Caco-2 (cell line): Measurements from ENCODE around the gene RHOT2. TPM values are rescaled to one million over a fixed set of nuclear protein-coding genes. Genes with fewer than 3 reads are reported as not detected.
A peak's percentile ranks its signal among the peaks of the same experiment; 100 is the strongest.

Experiments used
- BruUV-seq: library from RNA; stranded (reverse); fragments of 400-500 nt; replicated peaks from 2 replicates; lab custom pipeline; 2021; lab: Mats Ljungman, UMichigan
- CTCF ChIA-PET: fragments of 300-600 bp; sonication (Branson Sonifier 250); formaldehyde crosslinking; loops from one replicate; lab custom pipeline; 2022; ENCODE audit warnings: antibody characterized with exemption; lab: Charles Lee
- POLR2A ChIA-PET: fragments of 300-600 bp; sonication (Branson Sonifier 250); formaldehyde crosslinking; loops from one replicate; lab custom pipeline; 2022; ENCODE audit warnings: antibody characterized with exemption; lab: Charles Lee
- DNase-seq, 2 experiments: peaks; one replicate each; pipeline versions ENCODE4 v3.0.0 to v3.0.0-alpha.2; 2020 to 2022
- H3K27me3 ChIP-seq: replicated peaks from 2 replicates; pipeline ENCODE4 v1.6.0; 2011; ENCODE audit warnings: low read length; ENCODE audit not compliant: control insufficient read depth, insufficient read depth
- H3K36me3 ChIP-seq: 2 replicates; pipeline ENCODE4 v1.5.1; 2011; ENCODE audit warnings: low read length; ENCODE audit not compliant: control insufficient read depth, insufficient read depth
- H3K4me1 ChIP-seq: fragments of 250-450 bp; sonication (Bioruptor Pico); 2 replicates; pipeline ENCODE4 v1.5.1; 2020; ENCODE audit warnings: mild to moderate bottlenecking
- H3K4me3 ChIP-seq: 2 replicates; pipeline ENCODE4 v1.5.1; 2011; ENCODE audit warnings: low read depth, mild to moderate bottlenecking, control low read depth, low read length
- H3K9me3 ChIP-seq: fragments of 250-450 bp; sonication (Bioruptor Pico); 2 replicates; pipeline ENCODE4 v1.5.1; 2020; ENCODE audit warnings: mild to moderate bottlenecking, moderate library complexity
- H3K27ac Mint-ChIP-seq: one replicate; pipeline ENCODE4 v1.8.0; 2022; ENCODE audit warnings: mixed read lengths; ENCODE audit not compliant: unreplicated experiment
- H3K27me3 Mint-ChIP-seq: one replicate; pipeline ENCODE4 v1.8.0; 2022; ENCODE audit warnings: mixed read lengths; ENCODE audit not compliant: insufficient read depth, unreplicated experiment
- H3K36me3 Mint-ChIP-seq: one replicate; pipeline ENCODE4 v1.8.0; 2022; ENCODE audit warnings: mild to moderate bottlenecking, mixed read lengths; ENCODE audit not compliant: insufficient read depth, unreplicated experiment
- H3K4me1 Mint-ChIP-seq: one replicate; pipeline ENCODE4 v1.8.0; 2022; ENCODE audit warnings: low read depth, mixed read lengths; ENCODE audit not compliant: unreplicated experiment
- H3K4me3 Mint-ChIP-seq: one replicate; pipeline ENCODE4 v1.8.0; 2022; ENCODE audit warnings: mild to moderate bottlenecking, moderate library complexity, mixed read lengths; ENCODE audit not compliant: unreplicated experiment
- H3K9me3 Mint-ChIP-seq: one replicate; pipeline ENCODE4 v1.8.0; 2022; ENCODE audit warnings: mixed read lengths; ENCODE audit not compliant: unreplicated experiment
- intact Hi-C: fragments of 100-400 bp; cut with micrococcal nuclease; formaldehyde crosslinking; loops from one replicate; pipeline ENCODE4 v1.10.0; 2022; ENCODE audit not compliant: unreplicated experiment
- total RNA-seq: library from RNA; stranded (reverse); gene quantifications from 2 replicates; pipeline ENCODE4 v1.2.3, GENCODE V29; 2022
- TF ChIP-seq, protein P1 (sequence below), 2 experiments: fragments of 200-600 bp in 1 of 2; IDR thresholded peaks; 1 replicate in 1 of 2; 2 replicates in 1 of 2; pipeline versions ENCODE4 v1.5.1 to v1.8.0; 2011 to 2022; ENCODE audit warnings: antibody characterized with exemption in 1 of 2, control low read depth in 1 of 2, inconsistent platforms in 1 of 2, low read depth in 1 of 2, low read length in 1 of 2, mild to moderate bottlenecking in 1 of 2, moderate library complexity in 1 of 2; ENCODE audit not compliant: insufficient read depth in 1 of 2, severe bottlenecking in 1 of 2, unreplicated experiment in 1 of 2

The RHOT2 gene
- total RNA-seq, 1 experiment from 2014 or later = 96.7 TPM

DNA sequence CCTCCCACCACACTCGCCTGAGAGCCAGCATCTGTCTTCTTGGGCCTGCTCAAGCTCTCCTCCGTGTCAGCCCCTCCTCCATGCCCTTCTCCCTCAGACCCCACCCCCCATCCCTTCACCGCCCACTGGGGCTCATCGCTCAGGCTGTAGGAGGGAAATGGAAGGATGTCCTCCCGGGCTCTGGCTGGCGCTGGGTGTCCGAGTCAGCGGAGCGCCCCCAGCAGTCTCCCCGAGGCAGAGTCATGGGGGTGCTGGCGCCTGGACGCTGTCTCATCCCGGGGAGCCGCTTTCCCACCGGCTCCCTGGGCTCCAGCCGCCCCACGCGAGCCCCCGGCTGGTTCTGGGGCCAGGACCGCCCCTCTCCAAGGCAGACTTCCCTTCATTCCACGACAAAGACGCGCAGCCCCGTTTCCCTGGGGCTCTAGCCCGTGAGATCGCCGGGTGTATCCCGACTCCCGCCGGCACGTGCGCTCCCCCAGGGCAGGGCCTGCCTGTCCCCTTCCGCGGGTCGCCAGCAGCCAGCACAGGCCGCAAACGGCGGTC is 52.6 kb downstream of the RHOT2 start:
- Mint-ChIP-seq H3K4me3 (peak overlapping the region; percentile 73), H3K9me3 (no peaks in the 10 kb centered on the region), H3K27me3 (no peaks in the 10 kb centered on the region), H3K4me1 (no peaks in the 10 kb centered on the region), H3K36me3 (peaks cover 10% of the 10 kb centered on the region), H3K27ac (peak overlapping the region; percentile 39)
- no TSS peak for BruUV-seq
- H3K4me1 ChIP-seq = peaks cover 29% of the 10 kb centered on the region
- peak overlapping the region; percentile 86 for H3K4me3 ChIP-seq
- TF ChIP-seq, protein P1, sequence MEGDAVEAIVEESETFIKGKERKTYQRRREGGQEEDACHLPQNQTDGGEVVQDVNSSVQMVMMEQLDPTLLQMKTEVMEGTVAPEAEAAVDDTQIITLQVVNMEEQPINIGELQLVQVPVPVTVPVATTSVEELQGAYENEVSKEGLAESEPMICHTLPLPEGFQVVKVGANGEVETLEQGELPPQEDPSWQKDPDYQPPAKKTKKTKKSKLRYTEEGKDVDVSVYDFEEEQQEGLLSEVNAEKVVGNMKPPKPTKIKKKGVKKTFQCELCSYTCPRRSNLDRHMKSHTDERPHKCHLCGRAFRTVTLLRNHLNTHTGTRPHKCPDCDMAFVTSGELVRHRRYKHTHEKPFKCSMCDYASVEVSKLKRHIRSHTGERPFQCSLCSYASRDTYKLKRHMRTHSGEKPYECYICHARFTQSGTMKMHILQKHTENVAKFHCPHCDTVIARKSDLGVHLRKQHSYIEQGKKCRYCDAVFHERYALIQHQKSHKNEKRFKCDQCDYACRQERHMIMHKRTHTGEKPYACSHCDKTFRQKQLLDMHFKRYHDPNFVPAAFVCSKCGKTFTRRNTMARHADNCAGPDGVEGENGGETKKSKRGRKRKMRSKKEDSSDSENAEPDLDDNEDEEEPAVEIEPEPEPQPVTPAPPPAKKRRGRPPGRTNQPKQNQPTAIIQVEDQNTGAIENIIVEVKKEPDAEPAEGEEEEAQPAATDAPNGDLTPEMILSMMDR (IDR thresholded peaks at IDR 0.05; ENCODE audit: insufficient read depth in 1 of 2, low read depth in 1 of 2, low read length in 1 of 2, severe bottlenecking in 1 of 2, unreplicated experiment in 1 of 2) = no peak
- peak in 1 of 2 experiments; percentile 64 for DNase-seq
- intact Hi-C loops = no loop called here
- no peaks in the 10 kb centered on the region for H3K36me3 ChIP-seq
- H3K9me3 ChIP-seq = no peaks in the 10 kb centered on the region
- ChIA-PET POLR2A (interaction anchor here (0.9 to 2.4 kb wide), 4 partner anchors 8 to 68 kb away, joined by 3 to 12 read pairs (median 5); partner anchors contain the start of genes CHTF18 and RPUSD1), CTCF (interaction anchor here (0.6 to 1.7 kb wide), 5 partner anchors 8 to 335 kb away, joined by 3 to 13 read pairs (median 3); no protein-coding TSS in a partner anchor)
- H3K27me3 ChIP-seq = no peaks in the 10 kb centered on the region

DNA sequence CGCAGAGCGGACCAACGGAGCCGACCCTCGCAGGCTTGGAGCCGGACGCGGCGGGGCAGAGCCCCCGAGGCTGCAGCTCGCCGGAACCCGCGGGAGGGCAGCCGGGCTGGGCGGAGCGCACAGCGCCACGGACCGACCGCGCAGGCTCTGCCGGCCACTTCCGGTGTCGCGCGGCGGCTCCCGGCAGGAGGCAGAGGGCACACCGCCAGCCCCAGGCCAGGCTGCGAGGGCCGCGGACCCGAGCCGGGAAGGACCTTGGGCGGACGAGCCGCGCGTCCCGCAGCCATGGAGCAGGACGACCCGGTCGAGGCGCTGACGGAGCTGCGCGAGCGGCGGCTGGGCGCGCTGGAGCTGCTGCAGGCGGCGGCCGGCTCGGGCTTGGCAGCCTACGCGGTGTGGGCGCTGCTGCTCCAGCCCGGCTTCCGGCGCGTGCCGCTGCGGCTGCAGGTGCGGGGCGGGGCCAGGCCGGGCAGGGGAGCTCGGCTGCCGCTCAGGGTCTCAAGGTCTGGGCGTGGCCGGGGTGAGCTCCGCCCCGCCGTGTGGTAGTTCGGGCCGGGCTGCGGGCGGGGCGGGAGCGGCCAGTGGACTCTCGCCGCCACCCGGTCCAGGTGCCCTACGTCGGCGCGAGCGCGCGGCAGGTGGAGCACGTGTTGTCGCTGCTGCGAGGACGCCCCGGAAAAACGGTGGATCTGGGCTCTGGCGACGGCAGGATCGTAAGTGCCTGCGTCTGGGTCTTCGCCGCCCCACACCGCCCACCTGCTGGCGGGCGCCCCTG is 53.2 kb downstream of the RHOT2 start, which contains the start of gene ANTKMT:
Gene ANTKMT (plus strand): TSS at position 157 of the 775 bp plus-strand sequence. CDS start 129 bp downstream, at position 286.
- no TSS peak for BruUV-seq
- intact Hi-C loops = no loop called here

More for the DNA sequence above, 53.2 kb downstream of the RHOT2 start, which contains the start of gene ANTKMT:
- Histone ChIP-seq H3K27me3 (no peaks in the 10 kb centered on the region), H3K4me1 (peaks cover 24% of the 10 kb centered on the region), H3K36me3 (no peaks in the 10 kb centered on the region), H3K4me3 (peak within 1 kb of the TSS; percentile 86), H3K9me3 (no peaks in the 10 kb centered on the region)
- no peaks in the 10 kb centered on the region for H3K27me3 Mint-ChIP-seq
- CTCF ChIA-PET = interaction anchor here (0.6 to 1.7 kb wide), 2 partner anchors 9 to 67 kb away, joined by 4 to 13 read pairs; partner anchors contain the start of genes CHTF18 and RPUSD1
- H3K27ac Mint-ChIP-seq = peak within 1 kb of the TSS; percentile 39
- H3K4me3 Mint-ChIP-seq = peak within 1 kb of the TSS; percentile 73
- H3K9me3 Mint-ChIP-seq = no peaks in the 10 kb centered on the region
- POLR2A ChIA-PET = interaction anchor here (0.6 to 2.4 kb wide), 11 partner anchors 9 to 67 kb away, joined by 3 to 12 read pairs (median 4); partner anchors contain the start of genes CHTF18, CIAO3, FBXL16 and RHBDL1
- no peaks in the 10 kb centered on the region for H3K4me1 Mint-ChIP-seq
- TF ChIP-seq, protein P1 (IDR thresholded peaks at IDR 0.05; ENCODE audit: insufficient read depth in 1 of 2, low read depth in 1 of 2, low read length in 1 of 2, severe bottlenecking in 1 of 2, unreplicated experiment in 1 of 2) = no peak
- DNase-seq = peak; percentile 89 to 95
- H3K36me3 Mint-ChIP-seq = peaks cover 3% of the 10 kb centered on the region
